ENCODE results near the gene HS3ST3B1. TPM values are rescaled to one million over a fixed set of nuclear protein-coding genes. Genes with fewer than 3 reads are reported as not detected.

The HS3ST3B1 gene
- total and polyA plus RNA-seq, 2 experiments from 2014 or later = 8.1 to 17.7 TPM

DNA sequence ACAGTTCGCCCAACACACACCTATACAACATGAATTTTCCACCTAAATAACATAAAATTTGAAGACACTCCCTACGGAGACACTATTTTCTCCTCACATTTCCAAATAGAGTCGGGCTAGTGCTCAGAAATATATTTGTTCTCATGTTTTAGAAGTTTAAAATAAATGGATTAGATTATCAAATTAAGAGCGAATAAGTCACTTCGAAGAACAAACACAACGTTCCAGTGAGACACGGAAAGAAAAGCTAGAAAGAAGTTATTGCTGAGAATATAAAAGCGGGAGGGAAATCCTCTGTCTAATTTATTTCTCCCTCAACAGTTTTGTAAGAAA, 2.0 kb upstream of the HS3ST3B1 start:
- peak overlapping the region; percentile 61 for H3K4me3 ChIP-seq
- peaks cover 34% of the 10 kb centered on the region for H3K4me1 ChIP-seq (ENCODE audit: insufficient read depth)
- H3K9me3 Mint-ChIP-seq = peaks cover 4% of the 10 kb centered on the region; the same call in 1 of the 3 replicates
- H3F3A ChIP-seq (replicated peaks; ENCODE audit: low read depth) = peaks cover 10% of the 10 kb centered on the region
- H3K9me2 ChIP-seq (ENCODE audit: insufficient read depth) = no peaks in the 10 kb centered on the region
- peaks cover 41% of the 10 kb centered on the region for H3K4me1 Mint-ChIP-seq
- H4K20me1 ChIP-seq (replicated peaks; ENCODE audit: insufficient read depth) = peaks cover 5% of the 10 kb centered on the region; the same call in 1 of the 2 replicates
- no peak overlapping the region for H3K27ac ChIP-seq (ENCODE audit: low read depth)
- peak overlapping the region; percentile 70; the same call in 1 of the 2 replicates for H2AFZ ChIP-seq
- H3K27me3 Mint-ChIP-seq (ENCODE audit: insufficient read depth, low read depth, poor library complexity) = peaks cover 78% of the 10 kb centered on the region
- peaks cover 20% of the 10 kb centered on the region for H3K79me2 ChIP-seq (replicated peaks; ENCODE audit: insufficient read depth)
- H3K4me2 ChIP-seq = peak overlapping the region; percentile 88
- DNase-seq (ENCODE audit: low spot score) = no peak
- H3K27ac Mint-ChIP-seq = no peak overlapping the region
- H3K4me3 Mint-ChIP-seq = peak overlapping the region; percentile 87
- no peak for ATAC-seq
- H3K27me3 ChIP-seq (ENCODE audit: insufficient read depth) = peaks cover 92% of the 10 kb centered on the region
- H3K36me3 ChIP-seq (ENCODE audit: insufficient read depth) = no peaks in the 10 kb centered on the region
- TF ChIP-seq EZH2 (IDR thresholded peaks at IDR 0.05; ENCODE audit: low read depth, unreplicated experiment) = peak; percentile 21
- no peak for TF ChIP-seq EZH2phosphoT487 (IDR thresholded peaks at IDR 0.05; ENCODE audit: unreplicated experiment)
- no peaks in the 10 kb centered on the region for H3K36me3 Mint-ChIP-seq (ENCODE audit: low read depth)

DNA sequence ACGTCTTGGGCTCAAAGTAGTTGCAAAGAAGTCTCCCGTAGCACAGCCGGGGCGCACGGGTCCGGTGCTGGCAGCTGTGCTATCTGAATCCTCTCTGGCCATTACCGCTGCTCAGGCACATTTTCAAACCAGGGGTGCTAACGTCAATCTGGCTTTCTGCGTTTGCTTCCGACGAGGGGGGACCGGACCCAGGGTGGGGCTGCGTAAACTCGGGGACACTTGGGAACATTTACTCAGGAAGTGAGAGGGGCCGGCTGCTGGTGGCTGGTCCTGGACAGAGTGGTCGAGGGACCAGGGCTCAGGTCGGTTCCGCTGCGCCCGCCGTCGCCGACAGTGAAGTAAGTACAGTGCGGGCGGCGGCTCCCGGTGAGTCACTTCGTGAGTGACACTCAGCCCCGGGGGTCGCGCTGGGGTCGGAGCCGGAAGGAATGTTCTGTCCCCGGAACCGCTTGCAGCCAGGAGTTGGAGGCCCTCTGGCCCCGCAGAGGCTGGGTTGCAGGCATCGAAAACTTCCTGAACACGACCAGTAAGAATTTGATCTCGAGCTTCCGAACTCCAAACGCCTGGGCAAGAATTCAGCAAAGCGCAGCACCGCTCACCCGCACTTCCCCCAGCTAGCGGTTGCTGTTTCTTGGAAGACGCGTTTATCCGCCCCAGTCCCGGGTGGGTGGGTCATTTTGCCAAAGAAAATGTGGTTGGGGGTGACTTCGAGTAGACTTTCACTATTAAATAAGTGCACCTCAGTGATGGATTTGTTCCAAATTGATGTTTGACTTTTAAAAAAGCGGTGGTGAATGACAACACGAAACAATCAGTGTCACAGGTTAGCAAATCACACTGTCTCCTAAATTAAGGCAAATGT, 1.4 kb upstream of the HS3ST3B1 start:
- H3K27me3 ChIP-seq (ENCODE audit: insufficient read depth) = peaks cover 92% of the 10 kb centered on the region
- Mint-ChIP-seq H3K4me3 (peak overlapping the region; percentile 87), H3K27ac (no peak overlapping the region)

DNA sequence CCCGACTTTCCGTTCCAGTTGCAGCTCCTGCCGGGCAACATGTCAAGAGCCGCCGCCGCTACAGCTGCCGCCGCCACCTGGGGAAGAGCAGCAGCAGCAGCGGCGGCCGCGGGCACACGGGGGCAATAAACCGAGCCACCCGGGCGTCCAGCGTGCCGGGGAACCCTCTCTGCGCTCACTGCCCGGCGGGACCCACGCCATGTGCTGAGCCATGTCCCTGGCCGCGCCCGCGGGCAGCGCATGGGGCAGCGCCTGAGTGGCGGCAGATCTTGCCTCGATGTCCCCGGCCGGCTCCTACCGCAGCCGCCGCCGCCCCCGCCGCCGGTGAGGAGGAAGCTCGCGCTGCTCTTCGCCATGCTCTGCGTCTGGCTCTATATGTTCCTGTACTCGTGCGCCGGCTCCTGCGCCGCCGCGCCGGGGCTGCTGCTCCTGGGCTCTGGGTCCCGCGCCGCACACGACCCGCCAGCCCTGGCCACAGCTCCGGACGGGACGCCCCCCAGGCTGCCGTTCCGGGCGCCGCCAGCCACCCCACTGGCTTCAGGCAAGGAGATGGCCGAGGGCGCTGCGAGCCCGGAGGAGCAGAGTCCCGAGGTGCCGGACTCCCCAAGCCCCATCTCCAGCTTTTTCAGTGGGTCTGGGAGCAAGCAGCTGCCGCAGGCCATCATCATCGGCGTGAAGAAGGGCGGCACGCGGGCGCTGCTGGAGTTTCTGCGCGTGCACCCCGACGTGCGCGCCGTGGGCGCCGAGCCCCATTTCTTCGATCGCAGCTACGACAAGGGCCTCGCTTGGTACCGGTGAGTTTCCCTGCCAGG, 604 bp downstream of the HS3ST3B1 start:
- peaks cover 16% of the 10 kb centered on the region; the same call in 1 of the 2 replicates for H4K20me1 ChIP-seq (replicated peaks; ENCODE audit: insufficient read depth)
- peak overlapping the region; percentile 81 for H3K4me3 ChIP-seq
- Mint-ChIP-seq H3K4me1 (peaks cover 58% of the 10 kb centered on the region), H3K36me3 (ENCODE audit: low read depth) (no peaks in the 10 kb centered on the region), H3K4me3 (peak overlapping the region; percentile 87), H3K9me3 (peaks cover 4% of the 10 kb centered on the region; the same call in 1 of the 3 replicates), H3K27ac (no peak overlapping the region), H3K27me3 (ENCODE audit: insufficient read depth, low read depth, poor library complexity) (peaks cover 76% of the 10 kb centered on the region)
- H3K4me1 ChIP-seq (ENCODE audit: insufficient read depth) = peaks cover 56% of the 10 kb centered on the region
- H3K27ac ChIP-seq (ENCODE audit: low read depth) = no peak overlapping the region
- no peaks in the 10 kb centered on the region for H3K36me3 ChIP-seq (ENCODE audit: insufficient read depth)
- ATAC-seq = peak; percentile 1
- H3K9me2 ChIP-seq (ENCODE audit: insufficient read depth) = no peaks in the 10 kb centered on the region
- peaks cover 45% of the 10 kb centered on the region for H3K79me2 ChIP-seq (replicated peaks; ENCODE audit: insufficient read depth)
- peak overlapping the region; percentile 26; the same call in 1 of the 2 replicates for H2AFZ ChIP-seq
- peak overlapping the region; percentile 92 for H3K4me2 ChIP-seq
- H3F3A ChIP-seq (replicated peaks; ENCODE audit: low read depth) = peaks cover 10% of the 10 kb centered on the region
- peaks cover 92% of the 10 kb centered on the region for H3K27me3 ChIP-seq (ENCODE audit: insufficient read depth)
- peak; percentile 53 for DNase-seq (ENCODE audit: low spot score)
- TF ChIP-seq, protein P1, sequence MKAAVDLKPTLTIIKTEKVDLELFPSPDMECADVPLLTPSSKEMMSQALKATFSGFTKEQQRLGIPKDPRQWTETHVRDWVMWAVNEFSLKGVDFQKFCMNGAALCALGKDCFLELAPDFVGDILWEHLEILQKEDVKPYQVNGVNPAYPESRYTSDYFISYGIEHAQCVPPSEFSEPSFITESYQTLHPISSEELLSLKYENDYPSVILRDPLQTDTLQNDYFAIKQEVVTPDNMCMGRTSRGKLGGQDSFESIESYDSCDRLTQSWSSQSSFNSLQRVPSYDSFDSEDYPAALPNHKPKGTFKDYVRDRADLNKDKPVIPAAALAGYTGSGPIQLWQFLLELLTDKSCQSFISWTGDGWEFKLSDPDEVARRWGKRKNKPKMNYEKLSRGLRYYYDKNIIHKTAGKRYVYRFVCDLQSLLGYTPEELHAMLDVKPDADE (IDR thresholded peaks at IDR 0.05) = no peak
- TF ChIP-seq ZNF331 (CRISPR knock-in tag; IDR thresholded peaks at IDR 0.05; ENCODE audit: low read depth) (no peak), JUNB (IDR thresholded peaks at IDR 0.05; ENCODE audit: unreplicated experiment) (no peak), EZH2 (IDR thresholded peaks at IDR 0.05; ENCODE audit: low read depth, unreplicated experiment) (peak; percentile 5), STAT1 (IDR thresholded peaks at IDR 0.05; ENCODE audit: unreplicated experiment) (no peak), CREB1 (CRISPR knock-in tag; IDR thresholded peaks at IDR 0.05; ENCODE audit: low read depth) (no peak), NANOG (IDR thresholded peaks at IDR 0.05; ENCODE audit: borderline replicate concordance) (no peak)

More for the DNA sequence above, 1.4 kb upstream of the HS3ST3B1 start:
- peaks cover 10% of the 10 kb centered on the region for H3F3A ChIP-seq (replicated peaks; ENCODE audit: low read depth)
- H3K27ac ChIP-seq (ENCODE audit: low read depth) = no peak overlapping the region
- peak overlapping the region; percentile 70 for H2AFZ ChIP-seq
- Mint-ChIP-seq H3K27me3 (ENCODE audit: insufficient read depth, low read depth, poor library complexity) (peaks cover 83% of the 10 kb centered on the region), H3K4me1 (peaks cover 43% of the 10 kb centered on the region), H3K36me3 (ENCODE audit: low read depth) (no peaks in the 10 kb centered on the region), H3K9me3 (peaks cover 4% of the 10 kb centered on the region; the same call in 1 of the 3 replicates)
- H3K79me2 ChIP-seq (replicated peaks; ENCODE audit: insufficient read depth) = peaks cover 26% of the 10 kb centered on the region
- H4K20me1 ChIP-seq (replicated peaks; ENCODE audit: insufficient read depth) = peaks cover 10% of the 10 kb centered on the region; the same call in 1 of the 2 replicates
- ATAC-seq (no peak), DNase-seq (ENCODE audit: low spot score) (peak; percentile 76)
- H3K4me2 ChIP-seq = peak overlapping the region; percentile 88
- H3K4me1 ChIP-seq (ENCODE audit: insufficient read depth) = peaks cover 38% of the 10 kb centered on the region
- TF ChIP-seq JUNB (IDR thresholded peaks at IDR 0.05; ENCODE audit: unreplicated experiment) (no peak), EZH2 (IDR thresholded peaks at IDR 0.05; ENCODE audit: low read depth, unreplicated experiment) (peak; percentile 59)
- no peaks in the 10 kb centered on the region for H3K9me2 ChIP-seq (ENCODE audit: insufficient read depth)
- no peaks in the 10 kb centered on the region for H3K36me3 ChIP-seq (ENCODE audit: insufficient read depth)
- peak overlapping the region; percentile 61 for H3K4me3 ChIP-seq
